WTC11 (cell line): ENCODE measurements around the gene SFMBT1. TPM values are rescaled to one million over a fixed set of nuclear protein-coding genes. Genes with fewer than 3 reads are reported as not detected.
A peak's percentile ranks its signal among the peaks of the same experiment; 100 is the strongest.

Experiments used
- ATAC-seq: fragments of 200-7000 bp; cut with Tn5 transposase; 2 replicates; pipeline ENCODE4 v1.10.0; 2021; ENCODE audit warnings: mild to moderate bottlenecking, moderate library complexity
- CTCF ChIA-PET: fragments of 300-600 bp; sonication (Branson Sonifier 250); formaldehyde crosslinking; loops from one replicate; lab custom pipeline; 2021; ENCODE audit warnings: antibody characterized with exemption; lab: Charles Lee
- POLR2A ChIA-PET: fragments of 350-600 bp; sonication (Branson Sonifier 250); formaldehyde crosslinking; loops from one replicate; lab custom pipeline; 2021; ENCODE audit warnings: antibody characterized with exemption; lab: Charles Lee
- DNase-seq: peaks from one replicate; pipeline ENCODE4 v3.0.0; 2021; ENCODE audit warnings: low spot score
- H3K27ac Mint-ChIP-seq: 2 replicates; pipeline ENCODE4 v1.8.0; 2021; ENCODE audit warnings: mixed read lengths
- H3K27me3 Mint-ChIP-seq: 2 replicates; pipeline ENCODE4 v1.8.0; 2021; ENCODE audit warnings: low read depth, mild to moderate bottlenecking, moderate library complexity, mixed read lengths
- H3K36me3 Mint-ChIP-seq: 2 replicates; pipeline ENCODE4 v1.8.0; 2021; ENCODE audit warnings: mixed read lengths
- H3K4me1 Mint-ChIP-seq: 2 replicates; pipeline ENCODE4 v1.8.0; 2022; ENCODE audit warnings: mixed read lengths
- H3K4me3 Mint-ChIP-seq: 2 replicates; pipeline ENCODE4 v1.8.0; 2021; ENCODE audit warnings: mild to moderate bottlenecking, moderate library complexity, mixed read lengths
- H3K9me3 Mint-ChIP-seq: 2 replicates; pipeline ENCODE4 v1.8.0; 2021; ENCODE audit warnings: mixed read lengths
- CREB1 ChIP-seq: sonication (generic); formaldehyde crosslinking; IDR thresholded peaks from 2 replicates; pipeline ENCODE4 v1.8.0; 2023; ENCODE audit warnings: mild to moderate bottlenecking, missing genetic modification reagents
- CREM ChIP-seq: sonication (generic); formaldehyde crosslinking; IDR thresholded peaks from 2 replicates; pipeline ENCODE4 v1.8.1; 2022; ENCODE audit warnings: mild to moderate bottlenecking, missing genetic modification reagents, moderate library complexity
- FOXP1 ChIP-seq: sonication (generic); formaldehyde crosslinking; IDR thresholded peaks from 2 replicates; pipeline ENCODE4 v1.8.0; 2022; ENCODE audit warnings: missing genetic modification reagents, mild to moderate bottlenecking, moderate library complexity, borderline replicate concordance
- HMGA2 ChIP-seq: fragments of 250-450 bp; sonication (Bioruptor Pico); IDR thresholded peaks from 2 replicates; pipeline ENCODE4 v1.4.0; 2021; ENCODE audit warnings: mild to moderate bottlenecking, moderate library complexity
- OVOL2 ChIP-seq: fragments of 250-450 bp; sonication (Bioruptor Pico); IDR thresholded peaks from 2 replicates; pipeline ENCODE4 v1.9.0; 2021; ENCODE audit warnings: mild to moderate bottlenecking, borderline replicate concordance
- ZBTB21 ChIP-seq: sonication (generic); formaldehyde crosslinking; IDR thresholded peaks from 2 replicates; pipeline ENCODE4 v1.8.1; 2023; ENCODE audit warnings: mild to moderate bottlenecking, missing genetic modification reagents, borderline replicate concordance
- ZNF219 ChIP-seq: sonication (generic); formaldehyde crosslinking; IDR thresholded peaks from 2 replicates; pipeline ENCODE4 v1.8.0; 2023; ENCODE audit warnings: missing genetic modification reagents, mild to moderate bottlenecking, borderline replicate concordance
- ZNF232 ChIP-seq: sonication (generic); formaldehyde crosslinking; IDR thresholded peaks from 2 replicates; pipeline ENCODE4 v1.8.0; 2022; ENCODE audit warnings: mild to moderate bottlenecking, missing genetic modification reagents
- ZNF317 ChIP-seq: sonication (generic); formaldehyde crosslinking; IDR thresholded peaks from 2 replicates; pipeline ENCODE4 v1.8.1; 2023; ENCODE audit warnings: low read depth, mild to moderate bottlenecking, moderate library complexity, missing genetic modification reagents, borderline replicate concordance
- ZNF671 ChIP-seq: fragments of 250-450 bp; sonication (Bioruptor Pico); IDR thresholded peaks from 2 replicates; pipeline ENCODE4 v1.8.0; 2021; ENCODE audit warnings: mild to moderate bottlenecking
- total RNA-seq: library from RNA; stranded (reverse); gene quantifications from 3 replicates; pipeline ENCODE4 v1.2.3, GENCODE V29; 2021
- TF ChIP-seq, protein P1 (sequence below): sonication (generic); formaldehyde crosslinking; IDR thresholded peaks from 2 replicates; pipeline ENCODE4 v1.8.0; 2022; ENCODE audit warnings: mild to moderate bottlenecking, missing genetic modification reagents
- TF ChIP-seq, protein P2 (sequence below): fragments of 250-450 bp; sonication (Bioruptor Pico); IDR thresholded peaks from 2 replicates; pipeline ENCODE4 v1.9.0; 2021; ENCODE audit warnings: moderate library complexity, mild to moderate bottlenecking, inconsistent platforms, borderline replicate concordance
- TF ChIP-seq, protein P3 (sequence below): sonication (generic); formaldehyde crosslinking; IDR thresholded peaks from 2 replicates; pipeline ENCODE4 v1.8.0; 2022; ENCODE audit warnings: missing genetic modification reagents
- TF ChIP-seq, protein P4 (sequence below): fragments of 200-600 bp; IDR thresholded peaks from 2 replicates; pipeline ENCODE4 v1.8.0; 2022; ENCODE audit warnings: antibody characterized with exemption
- TF ChIP-seq, protein P5 (sequence below): sonication (generic); formaldehyde crosslinking; IDR thresholded peaks from 2 replicates; pipeline ENCODE4 v1.8.1; 2022; ENCODE audit warnings: low read depth, mild to moderate bottlenecking, moderate library complexity, missing genetic modification reagents, borderline replicate concordance
- TF ChIP-seq, protein P6 (sequence below): sonication (generic); formaldehyde crosslinking; IDR thresholded peaks from 2 replicates; pipeline ENCODE4 v1.8.0; 2023; ENCODE audit warnings: missing genetic modification reagents, mild to moderate bottlenecking, borderline replicate concordance
- TF ChIP-seq, protein P7 (sequence below): fragments of 250-450 bp; sonication (Bioruptor Pico); IDR thresholded peaks from 2 replicates; pipeline ENCODE4 v2.1.2; 2022; ENCODE audit warnings: mild to moderate bottlenecking, moderate library complexity
- TF ChIP-seq, protein P8 (sequence below): fragments of 250-450 bp; sonication (Bioruptor Pico); IDR thresholded peaks from 2 replicates; pipeline ENCODE4 v1.8.0; 2021; ENCODE audit warnings: mild to moderate bottlenecking
- TF ChIP-seq, protein P9 (sequence below): sonication (generic); formaldehyde crosslinking; IDR thresholded peaks from 2 replicates; pipeline ENCODE4 v1.8.1; 2023; ENCODE audit warnings: mild to moderate bottlenecking, missing genetic modification reagents

The SFMBT1 gene
- total RNA-seq, 1 experiment from 2014 or later: 20.9 TPM

DNA sequence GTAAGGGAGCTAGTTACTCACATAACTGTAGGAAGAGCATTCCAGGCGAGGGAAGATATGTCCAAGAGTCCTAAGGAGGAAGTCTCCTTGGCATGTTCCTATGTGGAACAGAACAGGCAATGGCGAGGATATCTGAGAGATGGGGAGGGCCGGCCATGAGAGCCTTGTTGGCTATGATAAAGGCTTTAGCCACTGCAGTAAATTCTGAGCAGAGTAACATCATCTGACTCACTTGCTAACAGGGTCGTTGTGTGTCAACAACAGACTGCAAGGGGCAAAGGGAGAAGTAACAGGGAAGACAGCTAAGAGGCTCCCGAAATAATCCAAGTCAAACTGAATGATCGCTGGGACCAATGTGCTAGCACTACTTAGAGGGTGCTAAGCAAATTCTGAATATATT is 21.6 kb downstream of the SFMBT1 start:
- DNase-seq: no peak
- peak overlapping the region; percentile 16; the same call in 1 of the 2 replicates for H3K27ac Mint-ChIP-seq
- no peaks in the 10 kb centered on the region for H3K36me3 Mint-ChIP-seq
- CTCF ChIA-PET: interaction anchor here (0.7 kb wide), 1 partner anchor 11 kb away, joined by 3 read pairs; no protein-coding TSS in a partner anchor
- H3K4me1 Mint-ChIP-seq: peaks cover 43% of the 10 kb centered on the region
- no peaks in the 10 kb centered on the region for H3K27me3 Mint-ChIP-seq
- no peak for TF ChIP-seq ZNF317 (CRISPR knock-in tag)
- TF ChIP-seq, protein P1, sequence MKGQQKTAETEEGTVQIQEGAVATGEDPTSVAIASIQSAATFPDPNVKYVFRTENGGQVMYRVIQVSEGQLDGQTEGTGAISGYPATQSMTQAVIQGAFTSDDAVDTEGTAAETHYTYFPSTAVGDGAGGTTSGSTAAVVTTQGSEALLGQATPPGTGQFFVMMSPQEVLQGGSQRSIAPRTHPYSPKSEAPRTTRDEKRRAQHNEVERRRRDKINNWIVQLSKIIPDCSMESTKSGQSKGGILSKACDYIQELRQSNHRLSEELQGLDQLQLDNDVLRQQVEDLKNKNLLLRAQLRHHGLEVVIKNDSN (CRISPR knock-in tag): no peak
- no peak for TF ChIP-seq ZBTB21 (CRISPR knock-in tag)
- no peak for TF ChIP-seq OVOL2
- TF ChIP-seq, protein P2, sequence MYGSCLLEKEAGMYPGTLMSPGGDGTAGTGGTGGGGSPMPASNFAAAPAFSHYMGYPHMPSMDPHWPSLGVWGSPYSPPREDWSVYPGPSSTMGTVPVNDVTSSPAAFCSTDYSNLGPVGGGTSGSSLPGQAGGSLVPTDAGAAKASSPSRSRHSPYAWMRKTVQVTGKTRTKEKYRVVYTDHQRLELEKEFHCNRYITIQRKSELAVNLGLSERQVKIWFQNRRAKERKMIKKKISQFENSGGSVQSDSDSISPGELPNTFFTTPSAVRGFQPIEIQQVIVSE: no peak
- TF ChIP-seq ZNF219: no peak
- TF ChIP-seq ZNF232 (CRISPR knock-in tag): no peak
- TF ChIP-seq FOXP1 (CRISPR knock-in tag): no peak
- TF ChIP-seq, protein P3, sequence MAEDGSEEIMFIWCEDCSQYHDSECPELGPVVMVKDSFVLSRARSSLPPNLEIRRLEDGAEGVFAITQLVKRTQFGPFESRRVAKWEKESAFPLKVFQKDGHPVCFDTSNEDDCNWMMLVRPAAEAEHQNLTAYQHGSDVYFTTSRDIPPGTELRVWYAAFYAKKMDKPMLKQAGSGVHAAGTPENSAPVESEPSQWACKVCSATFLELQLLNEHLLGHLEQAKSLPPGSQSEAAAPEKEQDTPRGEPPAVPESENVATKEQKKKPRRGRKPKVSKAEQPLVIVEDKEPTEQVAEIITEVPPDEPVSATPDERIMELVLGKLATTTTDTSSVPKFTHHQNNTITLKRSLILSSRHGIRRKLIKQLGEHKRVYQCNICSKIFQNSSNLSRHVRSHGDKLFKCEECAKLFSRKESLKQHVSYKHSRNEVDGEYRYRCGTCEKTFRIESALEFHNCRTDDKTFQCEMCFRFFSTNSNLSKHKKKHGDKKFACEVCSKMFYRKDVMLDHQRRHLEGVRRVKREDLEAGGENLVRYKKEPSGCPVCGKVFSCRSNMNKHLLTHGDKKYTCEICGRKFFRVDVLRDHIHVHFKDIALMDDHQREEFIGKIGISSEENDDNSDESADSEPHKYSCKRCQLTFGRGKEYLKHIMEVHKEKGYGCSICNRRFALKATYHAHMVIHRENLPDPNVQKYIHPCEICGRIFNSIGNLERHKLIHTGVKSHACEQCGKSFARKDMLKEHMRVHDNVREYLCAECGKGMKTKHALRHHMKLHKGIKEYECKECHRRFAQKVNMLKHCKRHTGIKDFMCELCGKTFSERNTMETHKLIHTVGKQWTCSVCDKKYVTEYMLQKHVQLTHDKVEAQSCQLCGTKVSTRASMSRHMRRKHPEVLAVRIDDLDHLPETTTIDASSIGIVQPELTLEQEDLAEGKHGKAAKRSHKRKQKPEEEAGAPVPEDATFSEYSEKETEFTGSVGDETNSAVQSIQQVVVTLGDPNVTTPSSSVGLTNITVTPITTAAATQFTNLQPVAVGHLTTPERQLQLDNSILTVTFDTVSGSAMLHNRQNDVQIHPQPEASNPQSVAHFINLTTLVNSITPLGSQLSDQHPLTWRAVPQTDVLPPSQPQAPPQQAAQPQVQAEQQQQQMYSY (CRISPR knock-in tag): no peak
- TF ChIP-seq, protein P4, sequence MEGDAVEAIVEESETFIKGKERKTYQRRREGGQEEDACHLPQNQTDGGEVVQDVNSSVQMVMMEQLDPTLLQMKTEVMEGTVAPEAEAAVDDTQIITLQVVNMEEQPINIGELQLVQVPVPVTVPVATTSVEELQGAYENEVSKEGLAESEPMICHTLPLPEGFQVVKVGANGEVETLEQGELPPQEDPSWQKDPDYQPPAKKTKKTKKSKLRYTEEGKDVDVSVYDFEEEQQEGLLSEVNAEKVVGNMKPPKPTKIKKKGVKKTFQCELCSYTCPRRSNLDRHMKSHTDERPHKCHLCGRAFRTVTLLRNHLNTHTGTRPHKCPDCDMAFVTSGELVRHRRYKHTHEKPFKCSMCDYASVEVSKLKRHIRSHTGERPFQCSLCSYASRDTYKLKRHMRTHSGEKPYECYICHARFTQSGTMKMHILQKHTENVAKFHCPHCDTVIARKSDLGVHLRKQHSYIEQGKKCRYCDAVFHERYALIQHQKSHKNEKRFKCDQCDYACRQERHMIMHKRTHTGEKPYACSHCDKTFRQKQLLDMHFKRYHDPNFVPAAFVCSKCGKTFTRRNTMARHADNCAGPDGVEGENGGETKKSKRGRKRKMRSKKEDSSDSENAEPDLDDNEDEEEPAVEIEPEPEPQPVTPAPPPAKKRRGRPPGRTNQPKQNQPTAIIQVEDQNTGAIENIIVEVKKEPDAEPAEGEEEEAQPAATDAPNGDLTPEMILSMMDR: no peak
- TF ChIP-seq, protein P5, sequence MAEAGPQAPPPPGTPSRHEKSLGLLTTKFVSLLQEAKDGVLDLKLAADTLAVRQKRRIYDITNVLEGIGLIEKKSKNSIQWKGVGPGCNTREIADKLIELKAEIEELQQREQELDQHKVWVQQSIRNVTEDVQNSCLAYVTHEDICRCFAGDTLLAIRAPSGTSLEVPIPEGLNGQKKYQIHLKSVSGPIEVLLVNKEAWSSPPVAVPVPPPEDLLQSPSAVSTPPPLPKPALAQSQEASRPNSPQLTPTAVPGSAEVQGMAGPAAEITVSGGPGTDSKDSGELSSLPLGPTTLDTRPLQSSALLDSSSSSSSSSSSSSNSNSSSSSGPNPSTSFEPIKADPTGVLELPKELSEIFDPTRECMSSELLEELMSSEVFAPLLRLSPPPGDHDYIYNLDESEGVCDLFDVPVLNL: no peak
- TF ChIP-seq CREB1 (CRISPR knock-in tag): no peak
- TF ChIP-seq, protein P6, sequence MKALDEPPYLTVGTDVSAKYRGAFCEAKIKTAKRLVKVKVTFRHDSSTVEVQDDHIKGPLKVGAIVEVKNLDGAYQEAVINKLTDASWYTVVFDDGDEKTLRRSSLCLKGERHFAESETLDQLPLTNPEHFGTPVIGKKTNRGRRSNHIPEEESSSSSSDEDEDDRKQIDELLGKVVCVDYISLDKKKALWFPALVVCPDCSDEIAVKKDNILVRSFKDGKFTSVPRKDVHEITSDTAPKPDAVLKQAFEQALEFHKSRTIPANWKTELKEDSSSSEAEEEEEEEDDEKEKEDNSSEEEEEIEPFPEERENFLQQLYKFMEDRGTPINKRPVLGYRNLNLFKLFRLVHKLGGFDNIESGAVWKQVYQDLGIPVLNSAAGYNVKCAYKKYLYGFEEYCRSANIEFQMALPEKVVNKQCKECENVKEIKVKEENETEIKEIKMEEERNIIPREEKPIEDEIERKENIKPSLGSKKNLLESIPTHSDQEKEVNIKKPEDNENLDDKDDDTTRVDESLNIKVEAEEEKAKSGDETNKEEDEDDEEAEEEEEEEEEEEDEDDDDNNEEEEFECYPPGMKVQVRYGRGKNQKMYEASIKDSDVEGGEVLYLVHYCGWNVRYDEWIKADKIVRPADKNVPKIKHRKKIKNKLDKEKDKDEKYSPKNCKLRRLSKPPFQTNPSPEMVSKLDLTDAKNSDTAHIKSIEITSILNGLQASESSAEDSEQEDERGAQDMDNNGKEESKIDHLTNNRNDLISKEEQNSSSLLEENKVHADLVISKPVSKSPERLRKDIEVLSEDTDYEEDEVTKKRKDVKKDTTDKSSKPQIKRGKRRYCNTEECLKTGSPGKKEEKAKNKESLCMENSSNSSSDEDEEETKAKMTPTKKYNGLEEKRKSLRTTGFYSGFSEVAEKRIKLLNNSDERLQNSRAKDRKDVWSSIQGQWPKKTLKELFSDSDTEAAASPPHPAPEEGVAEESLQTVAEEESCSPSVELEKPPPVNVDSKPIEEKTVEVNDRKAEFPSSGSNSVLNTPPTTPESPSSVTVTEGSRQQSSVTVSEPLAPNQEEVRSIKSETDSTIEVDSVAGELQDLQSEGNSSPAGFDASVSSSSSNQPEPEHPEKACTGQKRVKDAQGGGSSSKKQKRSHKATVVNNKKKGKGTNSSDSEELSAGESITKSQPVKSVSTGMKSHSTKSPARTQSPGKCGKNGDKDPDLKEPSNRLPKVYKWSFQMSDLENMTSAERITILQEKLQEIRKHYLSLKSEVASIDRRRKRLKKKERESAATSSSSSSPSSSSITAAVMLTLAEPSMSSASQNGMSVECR: no peak
- TF ChIP-seq CREM (CRISPR knock-in tag): no peak
- no peak for TF ChIP-seq HMGA2
- TF ChIP-seq, protein P7, sequence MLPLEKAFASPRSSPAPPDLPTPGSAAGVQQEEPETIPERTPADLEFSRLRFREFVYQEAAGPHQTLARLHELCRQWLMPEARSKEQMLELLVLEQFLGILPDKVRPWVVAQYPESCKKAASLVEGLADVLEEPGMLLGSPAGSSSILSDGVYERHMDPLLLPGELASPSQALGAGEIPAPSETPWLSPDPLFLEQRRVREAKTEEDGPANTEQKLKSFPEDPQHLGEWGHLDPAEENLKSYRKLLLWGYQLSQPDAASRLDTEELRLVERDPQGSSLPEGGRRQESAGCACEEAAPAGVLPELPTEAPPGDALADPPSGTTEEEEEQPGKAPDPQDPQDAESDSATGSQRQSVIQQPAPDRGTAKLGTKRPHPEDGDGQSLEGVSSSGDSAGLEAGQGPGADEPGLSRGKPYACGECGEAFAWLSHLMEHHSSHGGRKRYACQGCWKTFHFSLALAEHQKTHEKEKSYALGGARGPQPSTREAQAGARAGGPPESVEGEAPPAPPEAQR (CRISPR knock-in tag): no peak
- TF ChIP-seq, protein P8, sequence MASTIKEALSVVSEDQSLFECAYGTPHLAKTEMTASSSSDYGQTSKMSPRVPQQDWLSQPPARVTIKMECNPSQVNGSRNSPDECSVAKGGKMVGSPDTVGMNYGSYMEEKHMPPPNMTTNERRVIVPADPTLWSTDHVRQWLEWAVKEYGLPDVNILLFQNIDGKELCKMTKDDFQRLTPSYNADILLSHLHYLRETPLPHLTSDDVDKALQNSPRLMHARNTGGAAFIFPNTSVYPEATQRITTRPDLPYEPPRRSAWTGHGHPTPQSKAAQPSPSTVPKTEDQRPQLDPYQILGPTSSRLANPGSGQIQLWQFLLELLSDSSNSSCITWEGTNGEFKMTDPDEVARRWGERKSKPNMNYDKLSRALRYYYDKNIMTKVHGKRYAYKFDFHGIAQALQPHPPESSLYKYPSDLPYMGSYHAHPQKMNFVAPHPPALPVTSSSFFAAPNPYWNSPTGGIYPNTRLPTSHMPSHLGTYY (CRISPR knock-in tag): no peak
- TF ChIP-seq, protein P9, sequence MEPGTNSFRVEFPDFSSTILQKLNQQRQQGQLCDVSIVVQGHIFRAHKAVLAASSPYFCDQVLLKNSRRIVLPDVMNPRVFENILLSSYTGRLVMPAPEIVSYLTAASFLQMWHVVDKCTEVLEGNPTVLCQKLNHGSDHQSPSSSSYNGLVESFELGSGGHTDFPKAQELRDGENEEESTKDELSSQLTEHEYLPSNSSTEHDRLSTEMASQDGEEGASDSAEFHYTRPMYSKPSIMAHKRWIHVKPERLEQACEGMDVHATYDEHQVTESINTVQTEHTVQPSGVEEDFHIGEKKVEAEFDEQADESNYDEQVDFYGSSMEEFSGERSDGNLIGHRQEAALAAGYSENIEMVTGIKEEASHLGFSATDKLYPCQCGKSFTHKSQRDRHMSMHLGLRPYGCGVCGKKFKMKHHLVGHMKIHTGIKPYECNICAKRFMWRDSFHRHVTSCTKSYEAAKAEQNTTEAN: no peak
- no peak for TF ChIP-seq ZNF671 (CRISPR knock-in tag)
- no peak overlapping the region for H3K4me3 Mint-ChIP-seq
- H3K9me3 Mint-ChIP-seq: peaks cover 3% of the 10 kb centered on the region; the same call in 1 of the 2 replicates
- POLR2A ChIA-PET: no interaction called here
- ATAC-seq: no peak
